GM18861 (cell line): ENCODE data around the gene ITFG2.

Experiments
- ATAC-seq: cut with Tn5 transposase; IDR thresholded peaks from one replicate; pipeline ENCODE4 v1.9.1; 2021; ENCODE audit not compliant: unreplicated experiment

Gene ITFG2

DNA sequence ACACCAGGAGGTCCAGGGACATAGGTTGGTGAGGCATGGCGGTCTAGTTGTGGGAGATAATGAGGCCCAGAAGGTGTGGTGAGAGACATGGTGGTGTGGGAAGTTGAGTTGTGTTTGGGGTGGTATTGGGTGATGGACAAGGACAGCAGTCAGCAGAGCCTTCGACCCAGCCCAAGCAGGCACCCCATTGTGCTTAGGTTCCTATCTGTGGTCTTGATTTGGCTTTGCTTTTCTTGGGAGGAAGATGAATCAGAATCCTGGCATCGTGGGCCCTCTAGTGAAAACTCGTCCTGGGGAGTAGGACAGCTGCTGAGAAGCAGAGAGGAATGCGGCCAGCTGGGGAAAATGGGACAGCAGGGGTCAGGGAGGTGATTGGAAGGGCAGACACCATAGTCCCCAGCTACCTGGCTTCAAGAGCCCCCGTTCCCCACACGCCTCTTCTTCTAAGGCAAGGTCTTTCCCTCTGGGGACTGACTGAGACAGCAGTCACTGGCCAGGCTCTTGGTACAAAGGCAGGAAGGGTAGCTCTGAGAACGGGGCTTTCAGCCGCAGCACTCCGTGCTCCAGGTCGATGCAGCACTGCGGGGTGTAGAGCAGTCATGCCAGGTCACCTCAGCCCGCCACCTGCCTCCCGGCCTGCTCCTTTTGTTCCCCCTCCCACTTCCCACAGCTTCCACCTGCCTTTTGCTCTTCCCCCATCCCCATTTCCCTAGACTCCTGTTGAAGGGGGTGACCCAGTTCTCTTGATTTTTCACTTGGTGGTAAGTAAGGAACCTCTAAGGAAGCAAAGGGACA lies 14.4 kb downstream of the ITFG2 start:
- ATAC-seq, result no peak

DNA sequence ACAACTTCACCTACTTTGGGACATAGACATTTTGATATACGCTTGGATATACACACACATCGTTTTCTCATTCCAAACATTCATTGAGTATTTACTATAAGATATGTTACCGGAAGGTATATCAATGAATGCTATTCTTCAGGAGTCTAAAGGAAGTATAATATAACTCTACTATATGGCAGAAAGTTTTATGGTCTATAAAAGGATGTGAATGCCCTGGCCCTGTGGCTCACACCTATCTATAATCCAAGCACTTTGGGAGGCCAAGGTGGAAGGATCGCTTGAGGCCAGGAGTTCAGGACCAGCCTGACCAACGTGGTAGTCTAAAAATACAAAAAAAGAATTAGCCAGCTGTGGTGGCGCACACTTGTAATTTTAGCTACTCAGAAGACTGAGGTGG lies 16.8 kb downstream of the ITFG2 start:
- no peak for ATAC-seq

DNA sequence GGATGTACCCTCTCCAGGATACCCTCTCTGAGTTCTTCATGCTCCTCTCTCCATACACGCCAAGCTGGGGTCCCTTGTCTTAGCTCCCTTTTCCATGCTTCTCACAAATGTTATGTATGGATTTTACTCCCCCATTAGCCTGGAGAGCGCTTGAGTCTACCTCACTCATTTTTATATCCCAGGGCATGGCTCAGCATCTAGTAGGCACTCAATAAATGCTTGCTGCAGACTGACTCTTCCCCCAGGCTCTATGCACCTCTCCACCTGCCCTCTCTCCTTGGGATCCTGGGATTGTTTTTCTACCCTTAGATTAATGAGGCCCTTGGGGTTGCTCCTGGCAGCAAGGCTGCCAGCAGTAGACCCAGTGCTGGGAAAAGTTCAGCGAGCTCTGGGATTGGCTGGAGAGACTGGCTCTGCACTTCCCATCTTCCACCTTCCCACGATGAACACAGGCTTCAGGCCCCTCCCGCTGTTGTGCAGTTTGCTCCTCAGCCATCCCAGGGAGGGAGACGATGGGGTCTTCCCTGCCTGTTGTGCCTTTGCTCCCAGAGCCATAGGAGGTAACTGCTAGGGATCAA lies 20.2 kb downstream of the ITFG2 start:
- no peak for ATAC-seq

DNA sequence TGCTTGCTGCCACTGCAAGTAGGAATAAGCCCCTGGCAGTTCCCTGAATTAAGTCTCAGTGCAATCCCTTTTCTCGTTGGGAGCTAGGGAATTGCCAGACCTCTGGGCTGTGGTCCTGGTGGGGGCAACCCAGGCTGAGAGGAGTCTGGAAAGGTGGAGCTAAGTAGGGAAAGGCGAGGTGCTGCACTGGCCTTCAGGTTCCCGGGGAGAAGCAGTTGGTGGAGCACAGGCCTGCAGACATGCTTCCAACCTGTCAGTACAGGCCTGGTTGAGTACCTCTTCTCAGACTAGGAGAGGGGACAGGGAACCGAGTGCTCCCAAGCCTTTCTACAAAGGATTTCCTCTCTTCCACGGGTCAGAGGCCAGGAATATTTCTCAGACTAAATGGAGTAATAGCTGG lies 20.9 kb downstream of the ITFG2 start:
- no peak for ATAC-seq

DNA sequence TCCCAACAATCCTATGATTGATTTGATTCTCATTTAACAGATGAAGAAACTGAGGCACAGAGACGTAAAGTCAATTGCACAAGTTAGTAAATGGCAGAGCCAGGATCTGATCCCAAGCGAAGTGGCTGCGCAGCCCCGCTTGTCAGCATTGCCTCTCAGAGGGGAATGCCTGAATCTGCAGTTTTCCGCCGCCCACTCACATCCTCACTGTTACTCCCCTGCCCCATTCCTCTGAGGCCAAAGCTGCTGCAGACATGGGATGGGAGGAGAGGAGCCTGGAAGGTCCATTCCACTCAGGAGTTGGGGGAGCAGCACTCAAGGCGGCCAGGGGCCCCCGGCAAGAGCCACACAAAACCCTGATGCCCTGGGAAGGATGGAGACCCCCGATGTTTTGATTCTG lies 21.3 kb downstream of the ITFG2 start:
- no peak for ATAC-seq

DNA sequence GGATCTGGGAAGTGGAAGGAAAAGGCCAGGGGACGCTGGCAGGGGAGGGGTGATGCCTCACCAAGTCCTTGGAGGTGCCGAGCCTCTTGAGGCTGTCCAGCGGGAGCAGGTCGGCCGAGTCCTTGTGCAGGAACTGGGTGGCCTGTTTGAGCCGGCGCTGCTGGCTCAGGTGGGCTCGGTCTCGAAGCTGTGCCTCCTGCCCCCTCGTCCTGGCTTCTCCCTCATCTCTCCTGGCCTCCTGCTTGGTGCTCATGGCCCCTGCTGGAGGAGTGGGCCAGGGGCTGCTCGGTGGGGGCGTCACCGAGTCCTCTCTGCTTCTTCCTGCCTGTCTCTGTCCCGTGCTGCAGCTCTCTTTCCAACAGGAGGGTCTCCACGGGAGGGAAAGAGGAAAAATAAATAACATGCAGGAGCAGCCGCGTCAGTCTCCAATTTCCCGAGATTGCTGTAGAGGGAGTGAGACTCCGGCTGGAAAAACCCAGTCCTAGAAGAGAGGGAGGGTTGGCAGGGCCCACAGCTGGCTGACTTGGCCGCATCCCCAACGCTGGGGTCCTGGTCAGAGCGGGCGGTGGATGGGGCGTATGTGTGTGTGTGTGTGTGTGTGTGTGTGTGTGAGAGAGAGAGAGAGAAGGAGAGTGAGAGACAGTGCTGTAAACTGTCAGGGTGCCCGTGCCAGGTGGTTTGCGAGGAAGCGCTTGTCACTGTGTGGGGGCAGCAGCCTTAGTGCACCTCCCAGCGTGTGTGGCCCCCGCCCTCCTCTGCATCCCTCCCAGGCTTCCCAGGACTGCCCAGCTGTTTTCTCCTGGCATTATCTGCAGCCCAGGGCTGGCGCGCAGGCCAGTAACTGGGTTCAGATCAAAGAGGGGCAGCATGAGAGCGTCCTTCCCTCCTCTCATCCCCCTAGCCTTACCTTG lies 22.4 kb downstream of the ITFG2 start, which contains the start of gene NRIP2:
NRIP2 (minus strand) TSS at position 455 of the 911 bp plus-strand sequence; CDS start at position 403, 52 bp downstream.
- no peak for ATAC-seq

DNA sequence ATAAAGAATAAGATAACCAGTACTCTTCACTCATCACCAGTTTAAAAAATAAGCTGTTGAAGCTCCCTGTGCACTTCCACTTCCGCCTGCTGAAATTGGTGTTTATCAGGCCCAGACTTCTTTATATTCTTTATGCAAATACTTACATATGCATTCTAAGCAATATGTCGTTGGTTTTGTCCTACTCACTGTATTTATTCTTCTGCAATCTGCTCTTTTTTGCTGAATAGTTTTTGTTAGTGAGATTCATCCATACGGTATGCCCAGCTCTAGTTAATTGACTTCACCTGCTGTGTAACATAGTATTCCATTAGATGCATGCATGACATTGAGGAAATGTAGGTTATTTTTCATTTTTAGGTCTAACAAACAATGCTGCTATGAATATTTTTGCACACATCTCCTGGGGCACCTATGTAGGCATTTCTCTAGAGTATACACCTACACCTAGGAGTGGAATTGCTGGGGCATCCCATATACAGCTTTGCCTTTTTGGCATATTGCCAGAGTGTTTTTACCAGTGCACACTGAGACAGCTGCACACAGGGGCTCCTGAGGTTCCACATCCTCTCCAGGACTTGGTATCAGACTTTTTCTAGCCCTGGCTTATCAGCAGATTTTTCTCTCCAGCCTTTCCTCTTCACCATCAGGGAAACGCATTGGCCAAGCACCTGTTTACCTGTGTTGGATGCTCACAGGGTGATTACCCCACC lies 23.4 kb downstream of the ITFG2 start:
- no peak for ATAC-seq

DNA sequence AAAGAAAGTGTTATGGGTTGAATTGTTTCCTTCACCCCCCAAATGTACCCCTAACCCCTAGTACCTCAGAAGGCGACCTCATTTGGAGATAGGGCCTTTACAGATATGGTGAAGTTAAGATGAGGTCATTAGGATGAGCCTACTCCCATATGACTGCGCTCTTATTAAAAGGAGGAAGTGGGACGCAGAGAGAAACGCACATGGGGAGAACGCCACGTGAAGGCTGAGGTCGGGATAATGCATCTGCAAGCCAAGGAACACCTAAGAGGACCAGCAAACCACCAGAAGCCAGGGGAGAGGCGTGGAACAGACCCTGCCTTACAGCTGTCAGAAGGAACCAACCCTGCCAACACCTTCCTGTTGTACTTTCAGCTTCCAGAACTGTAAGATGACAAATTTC lies 24.1 kb downstream of the ITFG2 start:
- ATAC-seq, result no peak

DNA sequence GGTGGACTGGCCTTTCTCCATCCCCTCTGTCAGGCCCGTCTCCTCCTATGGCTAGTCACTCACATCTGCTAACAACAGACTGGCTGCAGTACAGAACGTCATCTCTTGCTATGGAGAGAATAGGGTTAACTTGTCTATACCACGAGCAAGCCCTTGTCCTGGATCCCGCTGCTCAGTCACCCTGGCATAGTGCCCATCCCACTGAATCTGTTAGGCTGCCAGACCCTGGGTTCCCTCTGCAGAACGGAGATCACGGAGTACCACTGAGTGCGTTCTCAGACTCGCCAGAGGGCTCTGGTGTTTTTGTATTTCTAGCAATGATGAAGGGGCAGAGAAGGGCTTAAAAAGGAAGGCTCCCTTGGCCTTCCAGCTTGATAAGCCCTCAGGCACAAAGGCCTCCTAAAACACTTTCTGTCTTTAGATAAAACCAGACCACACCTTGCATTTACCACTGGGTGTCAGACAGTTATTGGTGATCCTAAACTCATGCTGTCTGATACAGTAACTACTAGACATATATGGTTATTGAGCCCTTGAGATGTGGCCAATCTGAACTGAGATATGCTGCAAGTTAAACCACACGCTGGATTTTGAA lies 28.7 kb downstream of the ITFG2 start:
- ATAC-seq, result no peak

DNA sequence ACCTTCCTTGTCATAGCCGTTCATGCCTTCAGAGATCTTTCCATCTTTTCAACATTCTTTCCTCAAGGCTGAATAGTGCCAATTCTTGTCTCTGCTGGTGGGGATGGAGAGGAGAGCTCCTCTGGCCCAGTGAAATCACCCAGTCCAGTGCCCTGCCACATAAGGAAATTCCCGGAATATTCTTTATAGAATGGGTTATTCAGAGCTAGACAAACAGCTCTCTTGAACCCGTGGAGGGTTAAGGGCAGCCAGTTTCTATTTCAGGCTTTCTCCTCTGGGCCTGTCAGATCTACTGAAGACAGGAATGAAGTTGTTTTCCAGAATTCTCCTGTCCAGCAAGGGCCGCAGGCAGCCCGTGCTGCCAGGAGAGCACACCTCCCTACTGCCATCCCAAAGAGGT lies 30.5 kb downstream of the ITFG2 start:
- no peak for ATAC-seq

DNA sequence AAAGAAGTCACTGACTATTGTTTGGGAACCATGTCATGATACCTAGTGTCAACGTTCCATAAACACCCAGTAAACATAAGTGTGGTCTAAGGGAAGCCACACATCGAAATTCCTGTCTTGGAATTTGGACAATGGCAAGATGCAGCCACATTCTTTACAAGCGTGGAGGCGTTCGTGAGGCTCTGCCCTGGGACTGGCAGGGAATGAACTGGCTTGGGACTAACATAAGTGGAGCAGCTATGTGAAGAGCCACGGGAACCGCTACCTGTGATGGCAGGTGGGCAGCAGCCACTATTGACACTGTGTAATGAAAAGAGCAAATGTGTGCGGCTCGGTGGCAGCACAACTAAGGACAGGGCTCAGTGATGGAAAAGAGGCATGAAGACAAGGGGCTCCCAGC lies 32.3 kb downstream of the ITFG2 start:
- ATAC-seq, result no peak

DNA sequence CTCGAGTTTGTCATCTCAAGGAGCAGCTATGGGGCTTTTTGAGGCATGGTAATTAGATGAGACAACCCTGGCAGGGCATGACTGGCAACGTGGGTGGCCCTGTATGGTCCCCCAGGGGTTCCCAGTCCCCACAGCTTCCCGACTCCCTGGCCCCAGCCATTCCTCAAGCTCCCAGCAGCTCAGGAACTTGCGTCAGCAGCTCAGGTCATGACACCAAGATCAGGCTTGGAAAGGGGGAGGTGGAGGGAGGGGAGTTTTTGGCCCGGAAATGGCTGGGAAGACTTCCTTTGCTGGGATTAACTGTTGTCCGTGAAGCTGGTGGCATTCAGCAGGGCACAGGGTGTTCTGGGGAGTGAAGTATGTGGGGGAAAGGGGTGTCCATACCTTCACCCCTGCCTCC lies 32.8 kb downstream of the ITFG2 start:
- no peak for ATAC-seq

DNA sequence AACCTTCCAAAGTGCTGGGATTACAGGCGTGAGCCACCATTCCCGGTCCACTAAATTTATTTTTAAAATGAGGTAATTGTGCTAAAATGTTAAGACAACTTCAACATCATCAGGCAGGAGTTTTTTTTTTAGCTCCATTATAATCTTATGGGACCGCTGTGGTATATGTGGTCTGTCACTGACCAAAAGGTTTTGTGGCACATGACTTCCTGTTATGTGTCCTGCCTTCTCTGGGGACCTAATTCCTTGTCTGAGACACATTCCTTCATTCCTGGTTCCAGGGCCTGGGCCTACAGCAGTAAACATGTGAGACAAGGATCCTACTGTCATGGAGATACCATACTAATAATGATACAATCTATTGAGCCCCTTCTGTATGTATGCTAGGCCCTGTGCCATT lies 39.5 kb downstream of the ITFG2 start:
- ATAC-seq, result no peak

DNA sequence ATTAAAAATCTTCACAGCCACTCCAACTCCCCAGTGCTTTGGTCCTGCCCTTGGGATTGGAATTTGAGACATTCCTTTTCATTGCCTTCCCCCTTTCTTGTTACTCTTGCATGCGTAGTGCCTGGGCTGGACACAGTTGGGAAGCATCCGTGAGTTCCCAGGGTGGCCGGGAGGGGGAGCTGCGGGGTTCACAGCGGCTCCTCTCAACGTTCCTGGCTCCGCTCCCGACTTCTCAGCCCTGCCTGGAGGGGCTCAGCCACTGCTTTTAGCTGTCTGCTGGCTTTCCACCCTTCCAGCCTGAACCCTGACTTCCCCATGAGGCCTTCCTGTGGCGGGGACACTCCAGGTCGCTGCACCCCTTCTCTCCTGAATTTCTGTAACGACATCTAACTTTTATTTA lies 41.2 kb downstream of the ITFG2 start:
- no peak for ATAC-seq

DNA sequence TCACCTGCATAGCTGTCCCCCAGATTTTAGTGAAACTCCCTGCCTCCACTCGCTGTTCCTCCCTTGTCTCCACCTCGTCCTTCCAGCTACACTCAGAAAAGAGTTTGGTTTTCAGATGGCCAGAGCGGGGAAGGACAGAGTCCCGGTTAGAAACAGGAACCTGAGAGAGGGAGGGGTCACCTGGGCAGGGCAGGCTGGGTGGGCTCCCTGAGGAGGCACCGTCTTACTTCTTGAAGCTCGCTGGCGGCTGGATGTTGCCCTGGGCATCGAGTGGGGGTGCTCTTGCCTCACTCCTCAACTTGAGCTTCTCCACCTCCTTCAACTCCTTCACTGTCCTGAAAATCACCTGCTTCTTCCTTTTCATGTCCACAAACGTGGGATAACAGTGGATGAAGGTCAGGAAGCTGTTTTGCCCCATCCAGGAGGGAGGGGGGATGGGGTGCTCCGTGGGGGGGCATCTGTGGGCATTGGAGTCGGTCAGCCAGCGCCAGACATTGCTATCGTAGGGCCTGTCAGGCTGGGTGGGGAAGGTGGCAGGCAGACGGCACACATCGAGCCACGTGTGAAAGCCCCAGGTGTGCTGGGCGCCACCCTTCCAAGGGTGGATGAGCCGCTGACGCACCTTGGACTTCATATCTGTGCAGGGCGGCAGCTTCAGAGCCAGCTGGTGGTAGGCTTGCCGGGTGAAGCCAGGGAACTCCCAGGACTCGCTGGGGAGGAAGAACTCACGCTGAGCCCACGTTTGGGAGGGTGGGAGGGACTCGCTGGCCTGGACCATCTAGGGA lies 42.4 kb downstream of the ITFG2 start:
- no peak for ATAC-seq

DNA sequence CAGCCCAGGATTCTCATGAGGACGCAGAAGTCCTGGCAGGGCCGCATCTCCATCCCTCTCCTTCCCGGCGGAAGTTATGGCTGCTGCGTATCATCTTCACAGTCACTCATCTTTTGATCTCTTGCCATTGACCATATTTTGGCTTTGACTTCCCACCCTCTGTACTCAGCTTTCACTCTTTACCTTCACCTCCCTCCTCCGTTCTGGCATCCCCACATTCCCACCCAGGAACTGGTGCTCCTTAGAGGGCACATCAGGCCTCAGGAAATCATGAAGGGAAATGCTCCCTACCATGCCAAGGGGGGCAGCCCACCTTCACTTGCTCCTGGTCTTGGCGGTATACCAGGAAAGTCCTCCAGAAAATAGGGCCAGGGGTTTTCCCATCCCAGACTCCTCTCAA lies 43.1 kb downstream of the ITFG2 start:
- ATAC-seq, result no peak

DNA sequence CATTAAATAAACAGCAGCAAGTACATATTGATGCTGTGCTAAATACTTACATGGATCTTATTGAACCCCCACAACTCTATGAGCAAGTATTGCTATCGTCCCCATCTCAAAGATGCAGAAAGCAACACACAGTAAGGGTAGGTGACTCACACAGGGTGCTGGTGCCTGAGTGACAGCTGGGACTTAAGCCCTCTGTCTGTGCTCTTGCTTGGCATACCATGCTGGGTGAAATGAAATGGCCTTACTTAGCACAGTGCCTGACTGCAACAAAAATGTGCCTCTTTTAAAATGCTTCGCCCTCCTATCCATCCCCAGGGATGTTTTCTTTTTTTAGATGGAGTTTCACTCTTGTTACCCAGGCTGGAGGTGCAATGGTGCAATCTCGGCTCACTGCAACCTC lies 43.6 kb downstream of the ITFG2 start:
- no peak for ATAC-seq

DNA sequence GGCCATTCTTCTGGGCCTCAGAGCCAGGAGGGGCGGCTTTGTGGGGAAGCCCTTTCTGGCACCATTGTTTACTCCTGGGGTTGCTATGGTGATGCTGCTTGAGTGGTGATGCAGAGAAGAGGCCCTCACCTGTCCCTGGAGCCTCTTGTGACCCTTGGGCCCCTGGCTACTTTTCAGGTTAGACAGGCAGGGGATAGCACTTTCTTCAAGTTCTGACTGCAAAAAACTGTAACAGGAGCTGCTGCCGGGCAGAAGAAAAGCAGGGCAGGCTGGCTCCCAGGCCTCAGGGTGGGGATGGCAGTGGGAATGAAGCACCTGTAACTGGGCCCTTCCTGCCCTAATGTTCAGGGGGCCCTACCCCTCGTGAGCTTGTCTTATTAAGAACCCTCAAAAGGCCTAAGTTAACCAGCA lies 44.6 kb downstream of the ITFG2 start, which contains the start of gene TEX52:
TEX52 (minus strand) TSS at position 19 of the 411 bp plus-strand sequence; CDS start at position 6, 13 bp downstream.
- ATAC-seq, result no peak

DNA sequence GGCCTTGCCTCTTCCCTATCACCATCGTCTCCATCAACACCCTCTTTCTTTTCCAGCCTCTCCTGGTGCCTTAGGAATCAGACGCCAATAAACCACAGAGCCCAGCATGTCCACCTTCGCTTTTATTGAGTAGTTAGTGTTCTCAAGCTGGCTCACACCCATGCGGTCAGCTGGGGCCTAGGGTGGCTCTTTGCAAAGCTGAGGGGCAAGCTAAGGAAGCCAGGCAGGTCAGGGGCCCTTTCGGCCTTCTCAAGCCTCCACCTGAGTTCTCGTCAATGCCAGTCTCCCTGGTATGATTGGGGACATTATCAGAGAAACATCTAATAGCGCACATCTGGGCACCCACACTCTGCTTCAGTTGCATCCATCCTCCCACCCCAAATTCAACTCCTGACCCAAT lies 45.1 kb downstream of the ITFG2 start:
- ATAC-seq, result no peak

DNA sequence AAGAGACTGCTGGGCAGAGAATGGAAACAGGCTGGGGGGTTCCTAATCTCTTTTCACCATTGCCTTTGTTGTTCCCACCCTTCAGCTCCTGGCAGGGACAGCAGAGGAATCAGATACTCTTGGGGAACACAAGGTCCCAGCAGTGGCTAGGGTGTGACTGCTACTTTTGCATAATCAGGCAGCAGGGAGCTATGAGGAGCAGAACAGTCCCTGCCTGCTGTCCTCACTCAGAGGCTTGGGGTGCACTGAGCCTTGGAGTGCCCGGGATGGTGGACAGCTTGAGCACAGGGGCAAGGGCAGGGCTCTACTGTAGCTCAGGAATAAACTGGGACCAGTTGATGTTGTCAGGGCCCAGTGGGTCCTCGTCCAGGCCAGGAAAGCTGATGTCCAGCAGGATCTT lies 45.9 kb downstream of the ITFG2 start:
- ATAC-seq, result no peak
